ENCODE measurements around the gene ADGRG3. TPM values are rescaled to one million over a fixed set of nuclear protein-coding genes. Genes with fewer than 3 reads are reported as not detected.
A peak's percentile ranks its signal among the peaks of the same experiment; 100 is the strongest.

Gene ADGRG3
- total RNA-seq, 1 donor from 2014 or later: not detected

- no peaks in the 10 kb centered on the region for H3K9me3 Mint-ChIP-seq
- TF ChIP-seq CTCF (IDR thresholded peaks at IDR 0.05) (no peak), EZH2 (IDR thresholded peaks at IDR 0.05) (no peak), EZH2phosphoT487 (IDR thresholded peaks at IDR 0.05) (no peak)
- Histone ChIP-seq H2AFZ (replicated peaks) (peak within 1 kb of the TSS; percentile 78), H3F3A (ENCODE audit: low read depth) (peaks cover 8% of the 10 kb centered on the region), H3K36me3 (no peaks in the 10 kb centered on the region), H3K79me2 (ENCODE audit: low read depth) (peaks cover 6% of the 10 kb centered on the region), H3K4me1 (peaks cover 5% of the 10 kb centered on the region), H4K20me1 (ENCODE audit: low read depth) (no peaks in the 10 kb centered on the region), H3K4me3 (peak within 1 kb of the TSS; percentile 72), H3K27me3 (no peaks in the 10 kb centered on the region), H3K4me2 (peak within 1 kb of the TSS; percentile 90), H3K9ac (peak within 1 kb of the TSS; percentile 83), H3K9me3 (ENCODE audit: low read depth) (no peaks in the 10 kb centered on the region), H3K27ac (peak within 1 kb of the TSS; percentile 32)
- peaks cover 22% of the 10 kb centered on the region for H3K4me1 Mint-ChIP-seq
- no peak for DNase-seq (ENCODE audit: low spot score)
- H3K36me3 Mint-ChIP-seq: no peaks in the 10 kb centered on the region
- peak within 1 kb of the TSS; percentile 98 for H3K4me3 Mint-ChIP-seq
- H3K27me3 Mint-ChIP-seq (ENCODE audit: insufficient read depth, low read depth): peaks cover 2% of the 10 kb centered on the region
- peak within 1 kb of the TSS; percentile 93 for H3K27ac Mint-ChIP-seq
These were observed 67.8 kb downstream of the ADGRG3 start, which contains the start of gene KATNB1 for GRCh38 chr16:57735755-57736418. Gene KATNB1, plus strand, starts transcription at chr16:57735770. Its CDS starts 1,474 bp downstream, at chr16:57737244.

- H3K4me2 ChIP-seq: peak overlapping the region; percentile 90
- TF ChIP-seq EZH2 (IDR thresholded peaks at IDR 0.05) (no peak), EZH2phosphoT487 (IDR thresholded peaks at IDR 0.05) (no peak), CTCF (IDR thresholded peaks at IDR 0.05) (no peak)
- peaks cover 6% of the 10 kb centered on the region for H3K79me2 ChIP-seq (ENCODE audit: low read depth)
- H3K9ac ChIP-seq: no peak overlapping the region
- peaks cover 5% of the 10 kb centered on the region for H3K4me1 ChIP-seq
- no peaks in the 10 kb centered on the region for H3K27me3 ChIP-seq
- no peaks in the 10 kb centered on the region for H3K36me3 ChIP-seq
- peak overlapping the region; percentile 98 for H3K4me3 Mint-ChIP-seq
- no peak overlapping the region for H2AFZ ChIP-seq (replicated peaks)
- H3K27ac ChIP-seq: no peak overlapping the region
- H3K4me3 ChIP-seq: peak overlapping the region; percentile 72
- no peaks in the 10 kb centered on the region for H3K36me3 Mint-ChIP-seq
- peak; percentile 67 for DNase-seq (ENCODE audit: low spot score)
- no peaks in the 10 kb centered on the region for H4K20me1 ChIP-seq (ENCODE audit: low read depth)
- peaks cover 22% of the 10 kb centered on the region for H3K4me1 Mint-ChIP-seq
- H3K27me3 Mint-ChIP-seq (ENCODE audit: insufficient read depth, low read depth): peaks cover 2% of the 10 kb centered on the region
- peak overlapping the region; percentile 92 for H3K27ac Mint-ChIP-seq
- no peaks in the 10 kb centered on the region for H3K9me3 Mint-ChIP-seq
- no peaks in the 10 kb centered on the region for H3K9me3 ChIP-seq (ENCODE audit: low read depth)
- H3F3A ChIP-seq (ENCODE audit: low read depth): peaks cover 8% of the 10 kb centered on the region
These were observed 68.6 kb downstream of the ADGRG3 start for GRCh38 chr16:57736419-57737351.

GRCh38 chr16:57738844-57739243, 70.7 kb downstream of the ADGRG3 start:
- no peak for DNase-seq (ENCODE audit: low spot score)
- H4K20me1 ChIP-seq (ENCODE audit: low read depth): no peaks in the 10 kb centered on the region
- no peak overlapping the region for H3K9ac ChIP-seq
- no peak overlapping the region for H2AFZ ChIP-seq (replicated peaks)
- no peaks in the 10 kb centered on the region for H3K9me3 ChIP-seq (ENCODE audit: low read depth)
- no peak for TF ChIP-seq CTCF (IDR thresholded peaks at IDR 0.05)
- TF ChIP-seq EZH2phosphoT487 (IDR thresholded peaks at IDR 0.05): no peak
- no peak for TF ChIP-seq EZH2 (IDR thresholded peaks at IDR 0.05)
- H3K27ac ChIP-seq: no peak overlapping the region
- Mint-ChIP-seq H3K4me1 (peaks cover 22% of the 10 kb centered on the region), H3K36me3 (no peaks in the 10 kb centered on the region), H3K27me3 (ENCODE audit: insufficient read depth, low read depth) (no peaks in the 10 kb centered on the region), H3K27ac (no peak overlapping the region), H3K9me3 (no peaks in the 10 kb centered on the region), H3K4me3 (no peak overlapping the region)
- H3K27me3 ChIP-seq: no peaks in the 10 kb centered on the region
- no peak overlapping the region for H3K4me3 ChIP-seq
- H3K4me2 ChIP-seq: no peak overlapping the region
- no peaks in the 10 kb centered on the region for H3F3A ChIP-seq (ENCODE audit: low read depth)
- H3K79me2 ChIP-seq (ENCODE audit: low read depth): peaks cover 6% of the 10 kb centered on the region
- peaks cover 5% of the 10 kb centered on the region for H3K4me1 ChIP-seq
- no peaks in the 10 kb centered on the region for H3K36me3 ChIP-seq

Other genes starting within 250 kb of the ADGRG3 start
- 89.2 and 95.9 TPM in 2 replicates for gene CIAPIN1, start 220.9 kb upstream of the ADGRG3 start, total RNA-seq (ENCODE audit: low replicate concordance)
- 20.2 and 20.3 TPM in 2 replicates for gene COQ9, start 220.8 kb upstream of the ADGRG3 start, total RNA-seq (ENCODE audit: low replicate concordance)
- gene POLR2C, start 205.6 kb upstream of the ADGRG3 start, total RNA-seq (ENCODE audit: low replicate concordance): 58.4 and 97.4 TPM in 2 replicates
- gene DOK4, start 181.8 kb upstream of the ADGRG3 start, total RNA-seq (ENCODE audit: low replicate concordance): 10.5 and 27.4 TPM in 2 replicates
- 3.9 and 12.8 TPM in 2 replicates for gene CCDC102A, start 131.7 kb upstream of the ADGRG3 start, total RNA-seq (ENCODE audit: low replicate concordance)
- 2.2 and 3.1 TPM in 2 replicates for gene ADGRG5, start 125.7 kb upstream of the ADGRG3 start, total RNA-seq (ENCODE audit: low replicate concordance)
- gene ADGRG1, start 39.7 kb upstream of the ADGRG3 start, total RNA-seq (ENCODE audit: low replicate concordance): 8.0 and 17.5 TPM in 2 replicates
- 0.41 and 0.84 TPM in 2 replicates for gene DRC7, start 26.5 kb downstream of the ADGRG3 start, total RNA-seq (ENCODE audit: low replicate concordance)
- gene KATNB1, start 67.5 kb downstream of the ADGRG3 start, total RNA-seq (ENCODE audit: low replicate concordance): 33.5 and 48.2 TPM in 2 replicates
- 0.28 and 1.6 TPM in 2 replicates for gene KIFC3, start 134.2 kb downstream of the ADGRG3 start, total RNA-seq (ENCODE audit: low replicate concordance)